Hematopoietic multipotent progenitor cell treated with erythropoietin and hydrocortisone succinate and interleukin-3 and kit ligand, for 6 days (in vitro differentiated cells): ENCODE data around the gene ERICH4.
"Not testable (repeated sequence)": the region's sequence is repeated elsewhere in the genome, so short reads cannot be mapped to it uniquely, and the experiment has no call there.

Source experiments
- DNase-seq: peaks from one replicate; pipeline ENCODE4 v3.0.0-alpha.2; 2015

ERICH4 gene

DNA sequence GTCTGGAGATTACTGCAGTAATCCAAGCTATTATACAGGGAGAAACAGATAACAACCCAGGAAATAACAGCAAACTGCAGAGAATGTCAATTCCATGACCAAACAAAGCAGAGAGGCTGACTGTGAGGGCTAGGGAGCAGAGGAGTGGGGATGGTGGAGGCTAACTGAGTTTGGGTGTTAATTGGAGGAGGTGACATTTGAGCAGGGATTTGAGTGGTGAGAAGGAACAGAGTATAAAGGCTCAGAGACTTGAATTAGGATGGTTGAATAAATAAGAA lies 6.3 kb upstream of the ERICH4 start:
- no peak for DNase-seq

DNA sequence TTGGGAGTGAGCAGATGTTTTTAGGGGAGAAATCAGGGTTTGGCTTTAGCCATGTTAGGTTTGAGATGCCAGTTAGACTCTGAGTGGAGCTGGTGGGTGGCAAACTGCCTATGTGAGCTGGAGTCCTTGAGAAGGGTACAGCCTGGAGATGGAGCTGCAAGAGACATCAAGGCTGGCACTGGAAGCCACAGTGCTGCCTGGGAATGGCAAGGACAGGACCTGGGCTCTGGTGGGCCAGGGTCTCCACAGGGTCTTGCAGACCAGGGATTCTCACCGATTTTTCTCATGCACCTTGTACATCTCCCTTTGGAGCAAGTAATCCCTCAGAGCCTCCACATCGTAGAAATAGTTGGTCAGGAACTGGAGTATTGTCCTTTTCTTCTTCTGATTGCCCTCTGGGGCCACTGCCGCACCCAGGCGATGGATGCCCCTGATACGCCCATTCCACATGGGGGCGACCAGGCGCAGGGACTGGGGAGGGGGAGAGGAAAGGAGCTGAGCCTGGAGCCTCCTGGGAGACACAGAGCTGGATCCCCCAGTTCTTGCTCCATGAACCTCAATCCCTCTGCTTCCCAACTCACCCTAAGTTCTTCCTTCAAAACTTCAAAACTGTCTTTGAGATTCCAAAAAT lies 4.9 kb upstream of the ERICH4 start:
- no peak for DNase-seq

DNA sequence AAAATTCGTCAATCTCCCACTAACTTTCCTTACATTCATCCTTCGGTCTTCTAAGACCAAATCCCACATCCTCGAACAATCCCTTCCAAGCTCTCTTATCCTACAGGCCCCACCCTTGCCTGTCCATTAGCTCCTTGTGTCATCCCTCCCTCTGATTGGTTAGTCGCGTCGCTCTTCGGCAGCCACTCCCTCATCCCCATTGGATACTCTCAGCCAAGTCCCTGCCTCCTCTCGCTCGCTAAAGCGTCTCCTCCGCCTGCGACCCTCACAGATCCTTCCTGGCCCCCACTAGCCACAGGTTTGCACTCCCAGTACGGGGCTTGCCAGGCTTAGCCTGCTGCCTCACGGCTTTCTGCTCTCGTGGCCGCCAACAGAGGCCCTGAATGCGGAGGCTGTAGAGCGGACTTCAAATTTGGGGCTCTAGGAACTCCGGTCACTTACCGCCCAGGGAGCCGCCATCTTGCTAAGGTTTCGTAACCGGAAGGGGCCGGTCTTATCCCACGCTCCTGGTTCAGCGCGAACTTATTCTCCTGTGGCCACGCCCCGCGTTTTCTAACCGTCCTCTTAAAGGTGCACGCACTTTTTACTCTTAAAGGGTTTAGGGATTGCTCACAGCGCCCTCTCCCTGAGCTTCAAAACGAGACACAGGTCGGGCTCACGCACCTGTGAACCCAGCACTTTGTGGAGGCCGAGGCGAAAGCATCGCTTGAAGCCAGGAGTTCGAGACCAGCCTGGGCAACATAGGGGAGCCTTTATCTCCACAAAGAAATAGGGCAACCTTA lies 3.3 kb upstream of the ERICH4 start, which contains the start of gene DMAC2:
TSS of gene DMAC2 (minus strand) at position 472 of the 782 bp plus-strand sequence. CDS start at position 459, 13 bp downstream.
- peak; percentile 100 for DNase-seq

DNA sequence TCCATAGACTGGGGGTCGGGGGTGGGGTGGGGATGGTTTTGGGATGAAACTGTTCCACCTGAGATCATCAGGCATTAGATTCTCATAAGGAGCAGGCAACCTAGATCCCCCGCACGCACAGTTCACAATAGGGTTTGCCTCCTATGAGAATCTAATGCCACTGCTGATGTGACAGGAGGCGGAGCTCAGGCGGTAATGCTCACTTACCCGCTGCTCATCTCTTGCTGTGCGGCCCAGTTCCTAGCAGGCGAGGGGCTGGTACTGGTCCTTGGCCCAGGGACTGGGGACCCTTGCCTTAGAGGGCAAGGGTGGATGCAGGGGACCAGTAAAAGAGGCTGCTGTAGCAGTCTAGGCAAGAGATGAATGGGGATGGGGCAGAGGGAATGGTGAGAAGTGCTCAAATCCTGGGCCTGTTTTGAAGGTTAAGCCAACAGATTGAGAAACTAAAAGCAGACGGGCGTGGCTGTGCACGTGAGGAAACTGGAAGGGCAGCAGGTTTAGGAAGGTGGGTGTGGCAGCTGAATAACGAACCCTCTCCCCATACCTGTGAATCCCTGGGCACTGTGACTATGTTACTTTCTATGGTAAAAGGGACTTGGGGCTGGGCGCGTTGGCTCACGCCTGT lies 1.5 kb upstream of the ERICH4 start:
- no peak for DNase-seq

DNA sequence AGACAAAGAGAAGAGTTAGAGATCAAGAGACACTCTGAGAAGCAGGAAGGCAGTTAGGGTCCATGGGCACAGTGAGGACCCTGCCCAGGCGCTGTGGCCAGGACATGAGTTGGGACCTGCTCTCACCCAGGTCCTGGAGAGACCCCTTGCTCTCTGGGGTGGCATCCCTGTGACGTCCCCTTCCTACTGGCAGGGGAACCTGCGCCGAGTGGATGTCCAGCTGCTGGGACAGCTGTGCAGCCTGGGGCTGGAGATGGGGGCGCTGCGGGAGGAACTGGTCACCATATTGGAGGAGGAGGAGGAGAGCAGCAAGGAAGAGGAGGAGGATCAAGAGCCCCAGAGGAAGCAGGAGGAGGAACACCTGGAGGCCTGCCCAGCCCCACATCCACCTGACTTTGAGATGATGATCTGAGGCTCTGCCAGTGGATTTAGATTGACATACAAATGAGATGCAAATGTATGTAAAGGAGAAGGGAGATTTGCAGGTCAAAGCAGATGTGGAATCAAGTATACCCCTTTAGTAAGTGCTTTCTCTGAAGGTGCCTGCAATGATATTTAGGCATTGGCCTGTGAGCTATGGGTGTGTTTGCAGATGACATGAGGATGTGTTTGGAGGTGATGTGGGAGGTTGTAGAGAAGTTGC lies 978 bp downstream of the ERICH4 start:
- no peak for DNase-seq

DNA sequence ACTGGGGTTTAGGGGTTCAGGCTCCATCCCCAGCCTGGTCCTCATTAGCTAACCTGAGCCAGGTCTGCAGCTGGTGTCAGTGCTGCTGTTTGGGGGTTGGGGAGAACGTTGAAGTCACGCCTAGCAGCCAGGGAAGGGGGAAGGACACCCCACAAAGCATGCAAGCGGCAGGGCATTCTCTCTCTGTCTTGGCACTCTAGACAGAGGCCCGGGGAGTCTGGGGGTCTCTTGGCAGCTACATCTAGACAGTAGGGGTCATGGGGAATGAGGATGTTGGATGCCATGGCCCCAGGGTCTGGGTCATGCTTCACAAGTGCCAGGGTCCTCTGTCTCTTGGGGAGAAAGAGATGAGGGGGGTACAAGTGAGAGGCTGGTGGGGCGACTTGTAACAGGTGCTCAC lies 2.6 kb downstream of the ERICH4 start:
- no peak for DNase-seq

GRCh38 chr19:41447732-41448332 lies 4.9 kb downstream of the ERICH4 start:
- no peak for DNase-seq

DNA sequence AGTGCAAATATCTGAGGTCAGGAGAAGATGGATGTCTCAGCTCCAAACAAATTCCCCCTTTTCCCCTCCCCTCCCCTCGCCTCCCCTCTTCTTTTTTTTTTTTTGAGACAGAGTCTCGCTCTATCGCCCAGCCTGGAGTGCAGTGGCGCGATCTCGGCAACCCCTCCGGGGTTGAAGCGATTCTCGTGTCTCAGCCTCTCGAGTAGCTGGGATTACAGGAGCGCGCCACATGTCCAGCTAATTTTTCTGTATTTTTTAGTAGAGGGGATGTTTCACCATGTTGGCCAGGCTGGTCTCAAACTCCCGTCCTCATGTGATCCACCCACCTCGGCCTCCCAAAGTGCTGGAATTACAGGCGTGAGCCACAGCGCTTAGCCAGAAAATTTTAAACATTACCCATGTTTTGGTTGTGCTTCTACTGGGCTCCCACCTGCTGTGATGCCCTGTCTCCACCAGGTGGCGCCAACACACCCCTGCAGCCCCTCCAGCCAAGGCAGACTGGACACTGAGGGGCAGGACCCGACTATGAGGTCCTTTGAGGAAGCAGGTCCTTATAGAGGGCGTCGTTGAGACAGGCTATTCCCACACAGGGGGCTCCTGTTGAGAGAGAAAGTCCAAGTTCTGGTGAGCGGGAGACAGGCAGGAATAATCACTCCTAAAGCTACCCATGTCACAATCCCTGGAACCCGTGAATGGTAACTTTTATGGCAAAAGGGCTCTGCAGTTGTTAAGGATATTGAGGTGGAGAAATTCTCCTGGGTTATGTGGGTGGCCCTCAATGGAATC lies 6.3 kb downstream of the ERICH4 start:
- peak; percentile 76 for DNase-seq

GRCh38 chr19:41449865-41450178 lies 6.9 kb downstream of the ERICH4 start:
- DNase-seq = no peak

GRCh38 chr19:41452584-41453275 lies 9.8 kb downstream of the ERICH4 start:
- DNase-seq = no peak

GRCh38 chr19:41455936-41456335 lies 13.0 kb downstream of the ERICH4 start:
- DNase-seq = no peak

- no peak for DNase-seq
These were observed 13.5 kb downstream of the ERICH4 start for GRCh38 chr19:41456342-41456918.

GRCh38 chr19:41457241-41457640 lies 14.3 kb downstream of the ERICH4 start:
- no peak for DNase-seq

- DNase-seq = no peak
These were observed 19.5 kb downstream of the ERICH4 start for GRCh38 chr19:41462497-41462896.

- not testable (repeated sequence) for DNase-seq
These were observed 20.6 kb downstream of the ERICH4 start for GRCh38 chr19:41463257-41464256.

DNA sequence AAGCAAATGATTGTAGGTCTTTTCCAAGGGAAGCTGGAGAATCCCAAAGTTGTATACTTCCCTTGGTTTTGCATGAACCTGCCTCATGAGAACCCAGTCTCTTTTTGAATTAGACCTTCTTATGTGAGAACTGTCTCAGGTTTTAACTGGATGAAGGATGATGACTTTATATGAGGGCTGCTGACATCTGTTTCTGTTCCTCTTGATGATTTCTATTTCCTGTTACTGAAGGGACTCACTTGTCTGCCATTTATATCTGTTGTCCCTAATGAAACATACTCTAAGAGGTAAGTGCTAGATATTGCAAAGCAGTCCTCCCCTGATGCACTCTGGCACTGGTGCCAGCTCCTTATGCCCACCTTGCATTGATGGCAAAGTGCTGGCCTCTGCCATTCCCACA lies 33.6 kb downstream of the ERICH4 start:
- DNase-seq = no peak

DNA sequence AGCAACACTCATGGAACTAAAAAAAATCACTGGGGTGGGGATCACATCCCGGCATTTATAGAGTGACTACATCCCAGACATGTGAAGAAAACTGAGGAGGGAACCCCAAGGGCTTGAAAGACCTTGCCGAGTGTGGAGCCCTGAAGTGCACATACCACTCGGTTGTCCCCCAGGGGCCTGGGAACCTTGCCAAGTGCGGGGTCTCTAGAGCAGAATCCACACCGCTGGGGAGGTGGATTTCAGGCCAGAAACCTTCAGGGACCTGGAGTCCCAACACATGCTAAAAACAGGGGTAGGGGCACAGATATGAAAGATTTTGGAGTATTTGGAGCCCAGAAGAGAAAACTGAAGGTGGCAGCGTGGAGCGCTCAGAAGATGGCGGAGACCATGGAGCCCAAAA lies 35.2 kb downstream of the ERICH4 start:
- no peak for DNase-seq

DNA sequence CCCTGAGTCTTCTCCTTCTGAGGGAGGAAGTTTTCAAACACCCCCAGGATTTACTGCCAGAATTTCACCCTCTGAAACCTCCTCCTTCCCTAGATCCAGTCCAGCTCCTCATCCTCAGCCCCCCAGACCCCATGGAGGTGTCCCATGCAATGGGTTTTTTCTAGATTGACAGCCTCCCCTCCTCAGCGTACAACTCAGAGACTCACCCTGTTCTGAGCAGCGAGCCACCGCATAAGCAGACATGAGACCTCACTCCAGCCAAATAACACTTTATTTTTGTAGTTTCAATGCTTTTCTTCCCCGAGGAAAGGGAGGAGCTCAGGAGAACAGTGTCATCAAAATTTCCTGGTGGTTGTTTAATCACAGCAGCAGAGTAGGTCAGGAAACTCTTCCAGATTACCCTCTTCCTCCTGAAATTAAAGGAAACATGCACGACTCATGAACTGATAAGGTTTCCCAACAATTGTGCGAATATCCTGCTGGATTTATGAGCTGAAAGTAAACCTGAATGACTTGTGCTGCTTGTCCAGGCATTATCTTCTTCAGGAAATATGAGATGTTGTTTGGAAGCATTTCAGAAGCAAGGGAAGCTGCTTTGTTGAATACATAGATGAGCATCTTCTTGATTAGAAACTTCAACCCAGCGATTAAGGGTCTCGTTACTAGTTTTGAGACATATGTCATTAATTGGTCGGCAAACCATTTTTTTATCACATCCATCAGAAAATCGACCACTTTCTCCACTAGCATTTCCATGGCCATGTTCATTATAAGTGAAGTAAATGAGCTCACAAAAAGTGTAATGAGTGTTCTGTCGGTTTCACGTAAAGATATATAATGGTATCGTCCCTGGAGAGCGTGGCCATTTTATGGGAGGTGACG lies 36.2 kb downstream of the ERICH4 start:
- no peak for DNase-seq

GRCh38 chr19:41479757-41480191 lies 36.8 kb downstream of the ERICH4 start:
- peak; percentile 22 for DNase-seq
